GOT3 (cell line): ENCODE measurements around the gene TPO.

Source experiments
- DNase-seq: peaks from one replicate; lab custom pipeline; 2025; ENCODE audit warnings: mixed read lengths; lab: John Stamatoyannopoulos, UW

TPO gene

DNA sequence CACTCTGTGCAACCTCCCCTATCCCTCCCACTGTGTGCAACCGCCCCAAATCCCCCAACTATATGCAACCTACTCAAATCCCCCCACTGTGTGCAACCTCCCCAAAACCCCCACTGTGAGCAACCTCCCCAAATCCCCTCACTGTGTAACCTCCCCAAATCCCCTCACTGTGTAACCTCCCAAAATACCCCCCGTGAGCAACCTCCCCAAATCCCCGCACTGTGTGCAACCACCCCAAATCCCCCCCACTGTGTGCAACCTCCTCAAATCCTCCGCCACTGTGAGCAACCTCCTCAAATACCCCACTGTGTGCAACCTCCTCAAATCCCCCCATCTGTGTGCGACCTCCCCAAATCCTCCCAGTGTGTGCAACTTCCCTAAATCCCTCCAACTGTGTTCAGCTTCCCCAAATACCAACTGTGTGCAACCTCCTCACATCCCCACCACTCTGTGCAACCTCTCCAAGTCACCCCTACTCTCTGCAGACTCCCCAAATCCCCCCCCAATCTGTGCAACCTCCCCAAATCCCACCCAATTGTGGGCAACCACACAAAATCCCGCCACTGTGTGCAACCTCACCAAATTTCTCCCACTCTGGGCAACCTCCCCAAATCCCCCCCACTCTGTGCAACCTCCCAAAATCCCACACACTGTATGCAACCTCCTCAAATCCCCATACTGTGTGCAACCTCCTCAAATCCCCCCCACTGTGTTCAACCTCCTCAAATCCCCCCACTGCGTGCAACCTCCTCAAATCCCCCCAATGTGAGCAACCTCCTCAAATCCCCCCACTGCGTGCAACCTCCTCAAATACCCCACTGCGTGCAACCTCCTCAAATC lies 114.1 kb downstream of the TPO start:
- no peak for DNase-seq

DNA sequence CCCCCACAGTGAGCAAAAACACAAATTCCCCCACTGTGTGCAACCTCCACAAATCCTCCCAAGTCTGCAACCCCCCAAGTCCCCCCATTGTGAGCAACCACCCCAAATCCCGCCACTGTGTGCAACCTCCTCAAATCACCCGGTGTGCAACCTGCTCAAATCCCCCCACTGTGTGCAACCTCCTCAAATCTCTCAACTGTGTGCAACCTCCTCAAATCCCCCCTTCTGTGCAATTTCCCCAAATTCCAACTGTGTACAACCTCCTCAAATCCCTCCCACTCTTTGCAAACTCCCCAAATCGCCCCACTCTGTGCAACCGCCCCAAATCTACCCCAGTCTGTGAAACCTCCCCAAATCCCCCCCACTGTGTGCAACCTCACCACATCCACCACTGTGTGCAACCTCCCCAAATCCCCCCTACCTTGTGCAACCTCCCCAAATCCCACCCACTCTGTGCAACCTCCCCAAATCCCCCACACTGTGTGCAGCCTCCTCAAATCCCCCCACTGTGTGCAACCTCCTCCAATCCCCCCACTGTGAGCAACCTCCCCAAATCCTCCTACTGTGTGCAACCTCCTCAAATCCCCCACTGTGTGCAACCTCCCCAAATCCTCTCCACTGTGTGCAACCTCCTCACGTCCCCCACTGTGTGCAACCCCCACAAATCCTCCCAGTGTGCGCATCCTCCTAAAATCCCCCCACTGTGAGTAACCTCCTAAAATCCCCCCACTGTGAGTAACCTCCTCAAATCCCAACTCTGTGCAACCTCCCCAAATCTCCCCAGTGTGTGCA lies 115.2 kb downstream of the TPO start:
- no peak for DNase-seq

- no peak for DNase-seq
Observed at GRCh38 chr2:1538663-1539062, 125.4 kb downstream of the TPO start.

- DNase-seq: no peak
Observed at GRCh38 chr2:1539441-1539840, 126.2 kb downstream of the TPO start.

GRCh38 chr2:1539973-1540372 lies 126.7 kb downstream of the TPO start:
- DNase-seq: no peak

GRCh38 chr2:1540481-1540880 lies 127.2 kb downstream of the TPO start:
- no peak for DNase-seq

- DNase-seq: no peak
Observed at GRCh38 chr2:1541040-1541439, 127.8 kb downstream of the TPO start.

- no peak for DNase-seq
Observed at GRCh38 chr2:1541819-1542475, 128.7 kb downstream of the TPO start.

GRCh38 chr2:1542971-1543370 lies 129.7 kb downstream of the TPO start:
- no peak for DNase-seq

DNA sequence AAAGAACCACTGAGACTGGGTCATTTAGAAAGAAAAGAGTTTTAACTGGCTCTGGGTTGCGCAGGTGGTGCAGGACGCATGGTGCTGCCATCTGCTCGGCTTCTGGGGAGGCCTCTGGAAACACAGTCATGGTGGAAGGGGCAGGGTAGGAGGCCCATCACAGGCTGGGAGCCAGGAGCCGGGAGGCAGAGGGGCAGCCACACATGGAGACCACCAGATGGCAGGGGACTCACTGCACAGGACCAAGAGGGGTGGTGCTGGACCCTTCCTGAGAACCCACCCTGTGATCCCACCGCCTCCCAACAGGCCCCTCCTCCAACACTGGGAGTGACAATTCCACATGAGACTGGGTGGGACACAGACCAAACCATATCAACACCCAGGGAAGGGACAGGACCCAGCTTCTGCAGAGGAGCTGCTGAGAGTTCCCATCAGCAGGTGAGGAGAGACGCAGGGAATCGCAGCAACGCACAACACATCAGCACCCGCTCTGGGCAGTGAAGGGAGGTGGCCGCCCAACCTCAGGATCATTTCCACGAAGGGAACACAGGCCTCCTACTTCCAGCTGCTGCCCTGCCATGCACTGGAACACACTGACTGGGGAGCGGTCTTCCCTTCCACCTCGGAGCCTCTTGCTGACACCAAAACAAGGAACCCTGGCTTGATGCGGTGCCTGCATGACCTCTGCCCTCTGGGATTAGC lies 130.7 kb downstream of the TPO start:
- DNase-seq: no peak

DNA sequence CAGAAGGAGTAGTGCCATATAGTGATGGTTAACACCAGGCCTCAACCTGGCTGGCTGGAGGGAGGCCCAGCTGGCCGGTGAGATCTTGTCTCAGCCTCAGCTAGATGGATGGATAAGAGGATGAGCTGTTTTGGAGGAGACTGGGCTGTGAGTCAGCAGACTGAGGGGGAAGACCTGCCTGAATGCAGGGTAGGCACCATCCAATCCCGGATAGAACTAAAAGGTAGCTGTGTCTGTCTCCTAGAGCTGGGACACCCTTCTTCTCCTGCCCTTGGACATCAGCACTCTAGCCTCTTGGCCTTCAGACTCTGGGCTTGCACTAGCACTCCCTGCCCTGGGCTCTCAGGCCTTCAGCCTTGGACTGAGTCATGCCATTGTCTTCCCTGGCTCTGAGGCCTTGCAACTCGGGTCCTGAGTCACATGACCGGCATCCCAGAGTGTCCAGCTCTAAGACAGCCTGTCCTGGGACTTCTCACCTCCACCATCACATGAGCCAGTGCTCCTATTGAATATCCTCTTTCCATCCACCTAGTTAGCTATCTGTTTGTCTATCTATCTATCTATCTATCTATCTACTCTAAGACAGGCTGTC lies 131.3 kb downstream of the TPO start:
- no peak for DNase-seq

DNA sequence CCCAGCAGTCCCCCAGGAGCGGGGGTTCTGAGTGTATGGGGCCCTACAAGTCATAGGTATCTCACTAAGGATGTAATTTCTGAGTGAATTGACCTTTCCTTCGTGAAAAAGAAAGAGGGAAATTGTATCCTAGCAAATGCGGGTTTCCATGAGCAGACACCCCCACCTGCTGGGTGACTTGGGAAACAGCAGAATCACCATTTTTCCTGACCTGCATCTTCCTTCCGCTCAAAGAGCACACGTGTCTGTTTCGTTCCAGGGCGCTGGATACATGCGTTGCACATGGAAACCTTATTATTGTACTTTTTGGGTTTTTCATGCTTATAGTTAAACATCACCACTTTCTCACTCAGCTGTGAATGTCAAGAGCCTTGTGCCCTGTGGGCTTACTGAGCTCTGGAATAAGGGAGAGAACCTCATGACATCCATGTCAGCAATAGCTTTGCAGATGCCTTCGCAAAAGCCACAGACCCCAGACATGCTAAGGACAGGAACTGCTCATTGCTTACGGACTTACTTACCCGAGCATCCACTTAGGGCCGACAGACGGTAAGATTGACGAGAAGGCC lies 132.8 kb downstream of the TPO start:
- no peak for DNase-seq

GRCh38 chr2:1546901-1547300 lies 133.6 kb downstream of the TPO start:
- no peak for DNase-seq

DNA sequence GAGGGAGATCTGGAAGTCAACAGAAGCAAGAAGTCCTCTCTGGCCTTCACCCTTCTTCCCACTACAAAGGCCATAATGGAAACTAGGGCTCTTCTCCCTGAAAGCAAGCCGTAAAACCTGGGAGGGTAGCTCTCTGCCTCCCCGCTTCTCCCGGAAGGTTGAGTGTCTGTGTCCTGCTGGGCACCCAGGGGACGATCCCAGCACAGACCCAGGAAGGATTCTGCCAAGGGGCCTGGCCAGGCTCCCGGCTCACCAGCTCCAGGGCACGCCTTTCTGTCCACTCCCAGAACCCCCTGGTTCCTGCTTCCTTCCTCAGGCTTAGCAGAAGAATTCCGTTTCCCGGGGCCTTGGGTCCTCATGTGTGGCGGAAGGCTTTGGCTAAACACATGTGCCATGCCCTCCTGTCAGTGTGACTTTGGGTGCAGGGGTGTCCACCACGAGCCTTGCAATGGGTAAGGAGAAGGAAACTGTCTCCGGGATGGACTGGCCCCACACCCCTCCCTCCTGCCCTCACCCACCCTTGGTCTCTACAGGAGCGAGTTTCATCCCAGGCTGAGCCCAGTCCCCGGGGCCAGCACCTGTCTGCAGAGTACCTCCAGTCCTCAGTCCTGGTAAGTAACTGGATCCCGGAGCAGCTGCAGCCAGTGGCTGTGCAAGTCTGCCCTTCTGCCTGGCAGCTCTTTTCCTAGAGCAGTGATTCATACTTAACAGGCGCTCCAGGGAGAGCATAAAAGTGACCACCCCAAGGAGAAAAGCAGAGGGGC lies 135.8 kb downstream of the TPO start:
- DNase-seq: no peak

DNA sequence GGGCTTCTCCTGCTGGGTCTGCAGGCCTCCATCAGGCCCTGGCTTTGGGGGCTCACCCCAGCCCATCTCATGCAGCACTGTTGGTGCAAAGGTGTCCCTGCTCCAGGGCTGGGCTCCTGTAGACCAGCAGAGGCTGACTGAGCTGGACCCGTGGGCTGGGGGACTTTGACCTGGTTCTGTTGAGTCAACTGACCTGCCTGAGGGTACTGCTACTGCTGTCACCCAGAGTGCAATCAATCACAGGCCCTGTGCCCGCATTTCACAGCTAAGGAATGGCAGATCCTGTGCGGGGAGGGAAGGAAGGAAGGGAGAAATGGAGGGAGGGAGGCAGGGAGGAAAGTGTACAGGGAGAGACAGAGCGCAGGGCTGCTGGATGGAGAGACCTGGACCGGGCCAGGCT lies 136.8 kb downstream of the TPO start:
- DNase-seq: no peak

- DNase-seq: peak; percentile 12
Observed at GRCh38 chr2:1550658-1551316, 137.5 kb downstream of the TPO start.

DNA sequence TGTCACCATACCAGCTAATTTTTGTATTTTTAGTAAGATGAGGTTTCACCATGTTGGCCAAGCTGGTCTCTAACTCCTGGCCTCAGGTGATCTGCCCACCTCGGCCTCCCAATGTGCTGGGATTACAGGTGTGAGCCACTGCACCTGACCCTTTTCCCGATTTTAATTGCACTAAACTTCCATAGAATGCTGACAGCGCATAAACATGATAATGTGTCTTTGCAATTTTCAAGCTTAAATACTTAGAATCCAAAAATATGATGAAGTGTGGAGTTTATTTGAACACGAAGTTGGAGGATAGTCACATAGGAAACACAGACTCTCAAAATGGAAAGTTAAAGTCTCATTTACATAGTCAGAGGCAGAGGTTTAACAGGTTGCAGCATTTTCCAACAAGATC lies 138.6 kb downstream of the TPO start:
- no peak for DNase-seq

DNA sequence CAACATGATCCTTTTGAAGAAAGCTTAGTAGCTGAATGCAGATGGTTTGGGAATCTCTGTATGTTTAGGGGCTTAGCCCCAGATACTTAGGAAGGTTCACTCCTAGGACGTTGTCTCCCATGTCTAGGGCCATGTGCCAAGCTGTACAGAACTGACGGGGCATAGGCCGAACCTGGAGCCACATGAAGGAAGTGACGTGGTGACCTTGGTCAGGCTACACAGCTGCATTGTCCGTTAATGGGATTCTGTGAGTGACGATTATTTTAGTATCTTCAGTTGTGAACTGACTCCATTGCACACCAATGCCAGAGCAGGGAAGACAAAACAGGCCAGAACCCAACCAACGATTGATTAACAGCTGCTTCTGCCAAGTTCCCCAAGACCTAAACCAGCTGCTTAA lies 139.3 kb downstream of the TPO start:
- no peak for DNase-seq

GRCh38 chr2:1553671-1554295 lies 140.5 kb downstream of the TPO start:
- DNase-seq: no peak

GRCh38 chr2:1556286-1556685 lies 143.0 kb downstream of the TPO start:
- no peak for DNase-seq
